ENCODE measurements around the gene GLRA3. TPM values are rescaled to one million over a fixed set of nuclear protein-coding genes. Genes with fewer than 3 reads are reported as not detected.

GLRA3 gene
- total RNA-seq, 1 experiment from 2014 or later: not detected

DNA sequence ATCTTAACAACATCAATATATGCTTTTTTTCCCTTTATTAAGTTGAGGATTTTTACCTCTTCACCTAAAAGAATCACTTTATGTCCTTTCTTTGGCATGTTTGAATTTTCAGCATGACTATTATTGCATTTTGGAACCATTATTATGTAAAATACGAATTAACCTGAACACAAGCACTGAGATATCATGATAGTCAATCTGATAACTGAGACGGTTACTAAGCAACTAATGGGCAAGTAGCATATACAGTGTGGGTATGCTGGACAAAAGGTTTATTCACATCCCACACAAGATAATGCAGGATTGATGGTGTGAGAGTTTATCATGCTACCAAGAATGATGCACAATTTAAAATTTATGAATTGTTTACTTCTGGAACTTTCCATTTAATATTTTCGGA lies 24.6 kb upstream of the GLRA3 start:
- Histone ChIP-seq H3K4me3 (no peak overlapping the region), H3K36me3 (no peaks in the 10 kb centered on the region), H3K27ac (no peak overlapping the region), H3K4me1 (replicated peaks) (no peaks in the 10 kb centered on the region), H3K9me3 (replicated peaks) (no peaks in the 10 kb centered on the region), H3K27me3 (replicated peaks) (no peaks in the 10 kb centered on the region)
- DNase-seq (ENCODE audit: low read depth in 1 of 2, low spot score in 2 of 2): no peak

DNA sequence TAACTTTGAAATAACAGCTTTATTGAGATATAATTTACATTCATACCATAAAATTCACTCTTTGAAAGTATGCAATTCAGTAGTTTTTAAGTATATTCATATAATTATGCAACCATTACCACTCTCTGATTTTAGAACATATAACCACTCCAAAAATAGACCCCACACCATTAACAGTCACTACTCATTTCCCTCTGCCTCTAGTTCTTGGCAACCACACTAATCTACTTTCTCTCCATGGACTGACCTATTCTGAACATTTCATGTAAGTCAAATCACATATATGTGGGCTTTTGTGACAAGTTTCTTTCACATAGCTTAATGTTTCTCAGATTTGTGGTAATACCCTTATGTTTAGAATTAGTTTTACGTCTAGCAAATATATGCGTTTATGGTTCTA lies 19.5 kb upstream of the GLRA3 start:
- H3K27me3 ChIP-seq (replicated peaks): no peaks in the 10 kb centered on the region
- no peak overlapping the region for H3K27ac ChIP-seq
- no peaks in the 10 kb centered on the region for H3K9me3 ChIP-seq (replicated peaks)
- H3K4me3 ChIP-seq: no peak overlapping the region
- no peaks in the 10 kb centered on the region for H3K4me1 ChIP-seq (replicated peaks)
- no peak for DNase-seq (ENCODE audit: low read depth in 1 of 2, low spot score in 2 of 2)
- H3K36me3 ChIP-seq: no peaks in the 10 kb centered on the region

DNA sequence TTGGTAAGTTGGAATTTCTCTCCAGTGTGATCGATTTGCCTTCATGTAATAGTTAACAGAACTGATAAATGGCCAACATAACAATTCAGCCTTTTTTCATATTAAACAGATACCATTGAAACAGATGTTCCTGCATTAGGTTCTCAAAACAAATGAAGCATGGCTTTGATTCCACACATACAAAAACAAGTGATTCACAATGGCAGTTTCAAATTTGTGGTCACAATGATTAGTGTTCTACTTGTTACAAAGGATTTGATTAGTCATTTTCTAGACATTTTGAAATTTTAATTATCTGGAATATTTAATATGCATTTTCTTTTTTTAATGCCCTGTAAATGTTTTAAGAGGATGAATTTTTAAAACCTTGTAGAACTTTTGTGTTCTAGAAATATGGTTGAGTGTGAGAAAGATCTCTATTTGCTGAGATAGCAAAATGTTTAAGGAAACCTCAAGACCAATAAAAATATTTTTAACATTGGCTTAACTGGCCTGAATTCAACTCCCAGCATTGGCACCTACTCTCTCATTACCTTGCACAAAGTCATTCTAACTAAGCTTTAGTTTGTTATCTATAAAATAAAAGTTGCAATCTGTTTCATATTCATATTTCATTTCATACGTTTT lies 18.9 kb upstream of the GLRA3 start:
- Histone ChIP-seq H3K4me1 (replicated peaks) (no peaks in the 10 kb centered on the region), H3K27me3 (replicated peaks) (no peaks in the 10 kb centered on the region), H3K9me3 (replicated peaks) (no peaks in the 10 kb centered on the region), H3K27ac (no peak overlapping the region), H3K4me3 (no peak overlapping the region), H3K36me3 (no peaks in the 10 kb centered on the region)
- DNase-seq (ENCODE audit: low read depth in 1 of 2, low spot score in 2 of 2): no peak

DNA sequence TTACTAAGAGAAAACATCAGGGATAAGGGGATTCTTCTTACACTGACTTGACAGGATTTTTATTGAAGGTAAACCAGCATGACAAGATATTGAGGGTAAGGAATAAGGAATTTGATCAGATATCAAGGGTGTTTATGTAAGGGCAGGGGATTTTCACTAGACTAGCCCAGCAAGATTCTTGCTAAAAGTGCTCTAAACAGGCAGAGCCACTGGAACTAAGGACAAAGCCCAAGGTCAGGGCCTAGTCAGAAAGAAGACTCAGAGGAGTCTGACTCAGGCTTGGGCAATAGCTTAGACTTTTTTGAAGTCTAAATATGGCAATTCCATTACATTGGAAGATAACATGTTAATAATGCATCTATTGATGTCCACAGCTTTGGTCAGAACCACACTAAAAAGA lies 6.5 kb upstream of the GLRA3 start:
- no peaks in the 10 kb centered on the region for H3K9me3 ChIP-seq (replicated peaks)
- no peak for DNase-seq (ENCODE audit: low read depth in 1 of 2, low spot score in 2 of 2)
- 0 out of 2 replicates have a peak, but pooled peaks cover 2% of the 10 kb centered on the region for H3K27me3 ChIP-seq (replicated peaks)
- no peaks in the 10 kb centered on the region for H3K36me3 ChIP-seq
- H3K4me1 ChIP-seq (replicated peaks): no peaks in the 10 kb centered on the region
- H3K27ac ChIP-seq: no peak overlapping the region
- no peak overlapping the region for H3K4me3 ChIP-seq

DNA sequence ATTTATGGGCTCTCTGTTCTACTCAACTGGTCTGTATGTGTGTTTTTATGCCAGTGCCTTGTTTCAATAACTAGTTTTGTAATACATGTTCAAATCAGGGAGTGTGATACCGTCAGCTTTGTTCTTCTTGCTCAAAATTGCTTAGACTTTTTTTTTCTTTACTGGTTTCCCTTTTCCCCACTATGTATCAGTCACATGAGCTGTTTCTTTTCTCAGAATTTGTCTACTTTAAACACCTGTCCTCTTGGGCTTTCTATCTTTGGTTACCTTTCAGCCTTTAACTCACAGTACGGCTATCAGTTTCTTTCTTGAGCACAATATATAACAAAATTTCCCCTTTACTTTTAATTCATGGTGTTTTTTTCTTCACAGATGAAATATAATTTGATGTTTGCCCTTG lies 5.4 kb upstream of the GLRA3 start:
- Histone ChIP-seq H3K36me3 (no peaks in the 10 kb centered on the region), H3K9me3 (replicated peaks) (no peaks in the 10 kb centered on the region), H3K27ac (no peak overlapping the region), H3K4me1 (replicated peaks) (no peaks in the 10 kb centered on the region), H3K4me3 (no peak overlapping the region), H3K27me3 (replicated peaks) (0 out of 2 replicates have a peak, but pooled peaks cover 2% of the 10 kb centered on the region)
- no peak for DNase-seq (ENCODE audit: low read depth in 1 of 2, low spot score in 2 of 2)

DNA sequence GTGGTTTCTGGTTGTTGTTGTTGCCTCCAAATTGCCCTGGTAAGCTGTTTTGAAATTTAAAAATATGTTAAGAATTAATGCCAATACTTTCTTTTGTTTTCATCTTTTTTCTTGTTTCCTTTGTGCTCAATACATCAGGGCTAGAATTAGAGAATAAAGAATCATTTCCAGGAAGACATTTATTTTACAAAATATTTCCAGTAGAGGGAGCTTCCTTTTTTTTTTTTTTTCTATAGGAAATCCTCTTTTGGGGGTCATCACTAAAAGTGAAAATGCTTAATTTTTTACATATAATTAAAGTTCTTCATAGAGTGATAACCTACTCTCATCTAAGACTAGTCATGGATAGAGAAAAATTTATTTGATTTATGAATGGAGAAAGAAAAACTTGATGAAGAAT lies 2.4 kb downstream of the GLRA3 start:
- H3K27me3 ChIP-seq (replicated peaks): no peaks in the 10 kb centered on the region; the same call in 1 of the 2 replicates
- no peak overlapping the region for H3K4me3 ChIP-seq
- H3K9me3 ChIP-seq (replicated peaks): no peaks in the 10 kb centered on the region
- no peak overlapping the region for H3K27ac ChIP-seq
- DNase-seq (ENCODE audit: low read depth in 1 of 2, low spot score in 2 of 2): no peak
- no peaks in the 10 kb centered on the region for H3K36me3 ChIP-seq
- no peaks in the 10 kb centered on the region for H3K4me1 ChIP-seq (replicated peaks)

DNA sequence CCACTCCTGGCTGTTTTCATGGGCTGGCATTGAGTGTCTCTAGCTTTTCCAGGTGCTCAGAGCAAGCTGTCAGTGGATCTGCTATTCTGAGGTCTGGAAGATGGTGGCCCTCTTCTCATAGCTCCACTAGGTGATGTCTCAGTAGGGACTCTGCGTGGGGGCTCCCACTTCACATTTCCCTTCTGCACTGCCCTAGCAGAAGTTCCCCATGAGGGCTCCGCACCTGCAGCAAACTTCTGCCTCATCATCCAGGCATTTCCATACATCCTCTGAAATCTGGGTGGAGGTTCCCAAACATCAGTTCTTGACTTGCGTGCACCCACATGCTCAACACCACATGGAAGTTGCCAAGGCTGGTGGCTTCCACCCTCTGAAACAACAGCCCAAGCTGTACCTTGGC lies 13.8 kb downstream of the GLRA3 start:
- Histone ChIP-seq H3K36me3 (no peaks in the 10 kb centered on the region), H3K27ac (no peak overlapping the region), H3K4me3 (no peak overlapping the region), H3K27me3 (replicated peaks) (no peaks in the 10 kb centered on the region), H3K9me3 (replicated peaks) (no peaks in the 10 kb centered on the region), H3K4me1 (replicated peaks) (no peaks in the 10 kb centered on the region)
- DNase-seq (ENCODE audit: low read depth in 1 of 2, low spot score in 2 of 2): no peak

DNA sequence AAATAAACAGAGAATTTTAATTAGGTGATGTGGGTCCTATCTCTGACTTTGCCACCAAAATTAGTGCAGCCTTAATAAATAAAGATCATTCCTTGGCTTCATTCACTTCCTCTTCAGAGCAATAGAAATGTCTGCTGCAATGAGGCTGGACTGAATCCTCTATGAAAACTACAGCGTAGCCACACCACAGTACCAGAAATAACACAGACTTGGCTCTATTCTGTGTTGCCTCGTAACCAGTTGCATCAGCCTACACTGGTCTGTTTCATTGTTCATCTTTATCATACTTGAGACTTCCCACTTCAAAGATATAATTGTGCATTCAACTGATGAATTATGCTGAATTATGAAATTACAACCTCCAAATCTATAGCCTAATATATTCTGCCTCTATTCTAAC lies 15.8 kb downstream of the GLRA3 start:
- H3K36me3 ChIP-seq: no peaks in the 10 kb centered on the region
- H3K27me3 ChIP-seq (replicated peaks): no peaks in the 10 kb centered on the region
- H3K4me3 ChIP-seq: no peak overlapping the region
- no peaks in the 10 kb centered on the region for H3K4me1 ChIP-seq (replicated peaks)
- no peak for DNase-seq (ENCODE audit: low read depth in 1 of 2, low spot score in 2 of 2)
- H3K27ac ChIP-seq: no peak overlapping the region
- no peaks in the 10 kb centered on the region for H3K9me3 ChIP-seq (replicated peaks)

DNA sequence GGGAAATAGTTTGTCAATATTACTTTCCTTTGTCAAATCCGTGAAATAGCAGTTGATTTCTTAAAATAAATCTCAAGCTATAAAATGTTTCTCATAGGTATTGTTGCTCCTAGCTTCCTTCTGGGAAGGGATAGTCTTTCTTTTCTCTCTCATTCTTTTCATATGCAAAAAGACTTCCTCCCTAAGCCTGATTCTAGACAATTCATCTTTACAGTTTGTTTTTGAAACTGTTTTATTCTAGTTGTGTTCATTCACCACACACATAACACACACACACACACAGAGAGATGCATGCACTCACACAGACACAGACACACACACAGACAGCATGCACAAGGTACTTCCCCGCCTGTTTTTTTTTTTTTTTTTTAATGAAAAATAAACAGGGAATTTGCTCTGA lies 18.2 kb downstream of the GLRA3 start:
- Histone ChIP-seq H3K27ac (no peak overlapping the region), H3K9me3 (replicated peaks) (no peaks in the 10 kb centered on the region), H3K4me3 (no peak overlapping the region), H3K27me3 (replicated peaks) (no peaks in the 10 kb centered on the region), H3K36me3 (no peaks in the 10 kb centered on the region), H3K4me1 (replicated peaks) (no peaks in the 10 kb centered on the region)
- no peak for DNase-seq (ENCODE audit: low read depth in 1 of 2, low spot score in 2 of 2)

DNA sequence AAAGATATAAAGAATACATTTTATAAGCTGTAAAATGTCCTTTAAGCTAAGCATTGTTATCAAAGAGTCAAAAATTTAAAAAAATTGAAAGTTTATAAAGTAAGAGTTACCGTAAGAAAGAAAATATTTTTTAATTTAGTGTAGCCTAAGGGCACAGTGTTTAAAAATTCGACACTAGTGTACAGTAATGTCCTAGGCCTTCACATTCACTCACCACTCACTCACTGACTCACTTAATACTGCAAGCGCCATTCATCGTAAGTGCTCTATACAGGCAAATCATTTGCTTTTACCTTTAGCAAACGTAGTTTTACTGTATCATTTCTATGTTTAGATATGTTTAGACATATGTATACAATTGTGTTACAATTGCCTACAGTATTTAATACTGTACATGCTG lies 20.2 kb downstream of the GLRA3 start:
- Histone ChIP-seq H3K4me1 (replicated peaks) (no peaks in the 10 kb centered on the region), H3K27me3 (replicated peaks) (no peaks in the 10 kb centered on the region), H3K27ac (no peak overlapping the region), H3K9me3 (replicated peaks) (no peaks in the 10 kb centered on the region), H3K4me3 (no peak overlapping the region), H3K36me3 (no peaks in the 10 kb centered on the region)
- DNase-seq (ENCODE audit: low read depth in 1 of 2, low spot score in 2 of 2): no peak

DNA sequence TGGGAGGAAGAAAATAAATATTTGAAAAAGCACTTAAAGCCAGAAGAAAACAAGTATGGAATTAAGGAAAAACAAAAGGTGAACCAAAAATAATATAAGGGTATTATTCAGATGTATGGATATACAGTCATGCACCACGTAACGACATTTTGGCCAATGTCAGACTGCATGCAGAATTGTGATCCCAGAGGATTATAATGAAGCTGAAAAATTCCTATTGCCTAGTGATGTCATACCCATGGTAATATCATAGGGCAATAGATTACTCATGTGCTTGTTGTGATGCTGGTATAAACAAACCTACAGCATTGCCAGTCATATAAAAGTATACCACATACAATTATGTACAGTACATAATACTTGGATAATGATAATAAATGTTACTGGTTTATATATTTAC lies 20.9 kb downstream of the GLRA3 start:
- no peak for DNase-seq (ENCODE audit: low read depth in 1 of 2, low spot score in 2 of 2)
- Histone ChIP-seq H3K4me3 (no peak overlapping the region), H3K36me3 (no peaks in the 10 kb centered on the region), H3K27me3 (replicated peaks) (no peaks in the 10 kb centered on the region), H3K9me3 (replicated peaks) (no peaks in the 10 kb centered on the region), H3K4me1 (replicated peaks) (no peaks in the 10 kb centered on the region), H3K27ac (no peak overlapping the region)

DNA sequence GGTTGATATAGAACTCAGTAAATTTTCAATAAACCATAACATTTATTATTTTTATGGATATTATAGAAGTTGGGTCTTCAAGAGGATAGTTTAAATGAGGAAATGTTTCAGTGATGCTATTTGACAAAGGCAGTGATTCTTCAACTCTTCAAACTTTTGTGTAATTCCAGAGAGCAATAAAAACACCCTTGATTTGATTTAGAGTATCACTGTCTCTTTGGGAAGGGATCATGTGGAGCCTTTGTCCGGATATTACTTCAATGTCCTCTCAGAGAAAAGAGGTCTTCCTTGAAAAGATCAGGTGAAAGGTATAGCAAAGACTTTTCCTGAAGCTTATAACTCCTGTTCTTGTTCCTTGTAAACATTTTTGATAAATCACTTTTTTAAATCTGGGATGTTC lies 23.3 kb downstream of the GLRA3 start:
- no peak overlapping the region for H3K4me3 ChIP-seq
- no peaks in the 10 kb centered on the region for H3K9me3 ChIP-seq (replicated peaks)
- H3K4me1 ChIP-seq (replicated peaks): no peaks in the 10 kb centered on the region
- no peaks in the 10 kb centered on the region for H3K36me3 ChIP-seq
- no peak overlapping the region for H3K27ac ChIP-seq
- no peaks in the 10 kb centered on the region for H3K27me3 ChIP-seq (replicated peaks)
- DNase-seq (ENCODE audit: low read depth in 1 of 2, low spot score in 2 of 2): no peak

DNA sequence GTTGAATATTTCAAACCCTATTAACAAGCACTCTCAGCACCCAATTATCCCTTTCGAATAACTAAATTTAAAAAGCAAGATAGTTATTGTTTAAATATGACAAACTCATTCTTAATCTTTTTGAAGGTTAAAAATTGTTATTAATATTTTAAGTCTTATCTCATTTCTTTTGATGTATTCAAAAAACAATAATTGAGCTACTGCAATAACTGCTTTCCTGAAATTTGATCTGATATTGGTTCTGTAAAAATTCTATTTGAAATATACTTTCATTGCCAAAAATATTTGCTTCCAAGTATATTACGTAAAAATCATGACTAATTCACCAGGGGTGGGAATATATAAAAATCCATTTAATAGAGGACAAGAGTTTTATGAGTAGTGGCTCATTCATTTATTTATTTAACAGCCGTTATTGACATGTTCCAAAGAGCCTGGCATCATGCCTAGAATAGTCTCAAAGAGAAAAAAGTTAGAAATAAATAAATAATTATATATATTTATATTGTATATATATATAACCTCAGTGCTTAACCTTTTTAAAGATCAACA lies 34.4 kb downstream of the GLRA3 start:
- H3K27ac ChIP-seq: no peak overlapping the region
- H3K36me3 ChIP-seq: no peaks in the 10 kb centered on the region
- no peaks in the 10 kb centered on the region for H3K9me3 ChIP-seq (replicated peaks)
- no peak overlapping the region for H3K4me3 ChIP-seq
- DNase-seq (ENCODE audit: low read depth in 1 of 2, low spot score in 2 of 2): no peak
- H3K27me3 ChIP-seq (replicated peaks): no peaks in the 10 kb centered on the region
- H3K4me1 ChIP-seq (replicated peaks): no peaks in the 10 kb centered on the region

DNA sequence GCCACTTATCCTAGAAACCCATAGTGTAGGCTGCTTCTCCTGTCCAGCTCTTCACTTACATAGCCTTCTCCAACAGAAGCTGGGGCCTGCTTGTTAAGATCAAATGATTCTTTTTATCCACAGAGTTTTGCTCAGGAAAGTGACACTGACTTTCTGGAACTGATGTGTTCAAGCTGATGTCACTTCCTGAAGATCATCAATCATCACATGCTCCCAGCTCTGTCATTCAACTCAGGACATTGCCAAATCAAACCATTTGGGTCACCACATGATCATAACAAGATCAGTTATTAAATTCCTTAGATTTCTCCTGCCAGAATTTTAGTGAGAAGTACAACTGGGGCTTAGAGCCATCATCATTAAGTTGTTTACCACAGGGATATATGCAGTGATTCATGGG lies 39.4 kb downstream of the GLRA3 start:
- no peaks in the 10 kb centered on the region for H3K27me3 ChIP-seq (replicated peaks)
- no peaks in the 10 kb centered on the region for H3K9me3 ChIP-seq (replicated peaks)
- no peak overlapping the region for H3K4me3 ChIP-seq
- H3K4me1 ChIP-seq (replicated peaks): no peaks in the 10 kb centered on the region
- H3K27ac ChIP-seq: no peak overlapping the region
- H3K36me3 ChIP-seq: no peaks in the 10 kb centered on the region
- no peak for DNase-seq (ENCODE audit: low read depth in 1 of 2, low spot score in 2 of 2)
